Brain pericyte (primary cell): Measurements from ENCODE around the gene LPXN.

Experiments used
- DNase-seq: peaks from one replicate; pipeline ENCODE4 v3.0.0-alpha.2; 2012; ENCODE audit warnings: low read depth, low spot score

LPXN gene

DNA sequence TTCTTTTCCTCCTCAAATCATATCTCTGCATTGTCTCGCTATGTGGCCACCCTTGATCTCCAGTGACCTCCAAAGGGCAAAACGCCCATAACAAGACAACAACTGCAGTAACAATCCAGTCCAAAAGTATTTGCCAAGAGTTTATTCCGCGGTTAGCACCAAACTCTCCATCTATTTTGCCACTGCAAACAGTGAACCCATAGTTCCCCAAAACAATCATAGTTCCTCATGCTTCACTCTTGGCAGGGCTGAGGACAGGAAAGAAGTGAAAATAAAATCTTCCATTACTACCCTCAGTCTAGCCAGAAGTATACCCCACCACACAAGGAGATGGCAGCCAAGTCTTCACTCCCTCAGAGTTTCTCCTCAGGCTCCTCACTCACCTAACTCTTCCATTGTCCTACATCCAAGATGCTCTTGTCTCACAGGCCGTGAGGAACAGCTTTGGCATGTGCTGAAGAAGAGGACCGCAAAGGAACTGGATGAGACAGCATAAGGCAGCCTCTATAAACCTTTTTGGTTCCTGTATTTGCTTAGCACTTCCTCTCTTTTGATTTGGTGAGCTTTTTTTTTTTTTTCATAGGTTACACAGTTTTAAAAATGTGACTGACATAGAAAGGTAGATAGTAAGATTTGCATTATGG, at the start of gene LPXN:
Gene LPXN, minus strand, starts transcription at position 480 of the 644 bp plus-strand sequence. Its CDS starts 84 bp downstream, at position 396.
- no peak for DNase-seq

DNA sequence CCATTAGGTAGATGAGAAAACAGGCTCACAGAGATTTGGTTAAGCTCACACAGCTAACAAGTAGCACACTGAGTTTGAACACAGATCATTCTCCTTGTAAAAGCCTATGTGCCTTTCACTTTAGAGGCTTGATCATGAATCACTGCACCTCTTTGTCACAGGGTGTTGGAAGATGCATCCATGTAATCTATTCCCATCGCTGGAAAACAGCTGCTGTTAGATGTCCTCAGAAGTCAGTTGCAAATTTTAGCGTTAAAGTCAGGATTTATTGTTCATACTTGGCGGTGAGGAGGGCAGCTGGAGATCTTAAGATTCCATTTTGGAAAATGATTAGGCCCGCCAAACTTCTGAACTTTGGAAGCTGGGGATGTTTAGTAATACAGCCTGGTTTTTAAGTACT, 49.4 kb upstream of the LPXN start:
- DNase-seq = no peak

DNA sequence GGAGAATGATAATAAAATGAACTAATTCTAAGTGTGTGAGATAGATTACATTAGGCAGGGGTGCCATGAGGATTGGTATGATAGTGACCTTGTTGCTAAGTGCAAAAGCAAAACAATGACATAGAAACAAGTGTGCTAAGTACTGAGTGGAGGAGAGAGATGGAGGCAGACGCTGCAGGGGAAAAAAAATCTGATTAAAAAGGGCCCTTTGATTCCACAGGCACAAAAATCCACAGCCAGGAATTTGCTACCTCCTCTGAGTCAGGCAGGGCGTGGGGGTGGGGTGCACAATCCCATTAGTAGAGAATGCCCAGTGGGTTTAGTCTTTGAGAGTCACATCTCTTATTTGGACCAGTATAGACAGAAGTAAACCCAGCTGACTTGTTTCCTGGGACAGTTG, 46.7 kb upstream of the LPXN start, which contains the start of gene CNTF:
Gene CNTF, plus strand, starts transcription at position 322 of the 400 bp plus-strand sequence. CDS start 88 bp downstream, outside the sequence.
- DNase-seq = no peak

GRCh38 chr11:58621586-58622262, 46.1 kb upstream of the LPXN start:
- no peak for DNase-seq

- no peak for DNase-seq
These were observed 42.4 kb upstream of the LPXN start for GRCh38 chr11:58617976-58618557.

DNA sequence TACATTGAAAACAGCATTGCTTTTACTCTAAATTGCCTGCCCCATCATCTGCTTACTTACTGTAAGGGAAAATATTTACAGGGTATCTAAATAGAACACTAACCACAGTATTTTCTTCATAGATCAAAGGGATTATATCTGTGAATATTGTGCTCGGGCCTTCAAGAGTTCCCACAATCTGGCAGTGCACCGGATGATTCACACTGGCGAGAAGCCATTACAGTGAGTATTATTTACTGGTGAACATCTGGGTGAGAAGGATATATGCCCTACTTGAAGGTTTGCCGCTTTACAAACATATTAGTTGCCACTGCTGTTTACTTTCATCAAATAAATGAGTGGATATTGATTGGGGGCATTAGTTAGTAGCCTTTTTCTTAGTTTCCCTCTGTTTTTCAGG, 40.9 kb upstream of the LPXN start:
- no peak for DNase-seq

- no peak for DNase-seq
These were observed 39.9 kb upstream of the LPXN start for GRCh38 chr11:58615559-58615958.

GRCh38 chr11:58613228-58613627, 37.6 kb upstream of the LPXN start:
- DNase-seq = no peak

DNA sequence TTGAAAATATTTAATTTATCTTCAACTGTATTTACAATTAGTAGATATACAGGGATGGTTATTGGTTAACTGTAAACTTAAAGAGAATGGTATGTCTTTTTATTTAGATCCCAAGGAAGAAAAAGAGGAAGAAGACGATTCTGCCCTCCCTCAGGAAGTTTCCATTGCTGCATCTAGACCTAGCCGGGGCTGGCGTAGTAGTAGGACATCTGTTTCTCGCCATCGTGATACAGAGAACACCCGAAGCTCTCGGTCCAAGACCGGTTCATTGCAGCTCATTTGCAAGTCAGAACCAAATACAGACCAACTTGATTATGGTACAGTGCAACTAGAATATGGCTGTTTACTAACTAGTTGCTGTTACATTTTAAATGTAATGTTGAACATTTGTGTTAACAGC, 34.1 kb upstream of the LPXN start:
- DNase-seq = no peak

- DNase-seq = no peak
These were observed 32.7 kb upstream of the LPXN start for GRCh38 chr11:58608331-58608730.

DNA sequence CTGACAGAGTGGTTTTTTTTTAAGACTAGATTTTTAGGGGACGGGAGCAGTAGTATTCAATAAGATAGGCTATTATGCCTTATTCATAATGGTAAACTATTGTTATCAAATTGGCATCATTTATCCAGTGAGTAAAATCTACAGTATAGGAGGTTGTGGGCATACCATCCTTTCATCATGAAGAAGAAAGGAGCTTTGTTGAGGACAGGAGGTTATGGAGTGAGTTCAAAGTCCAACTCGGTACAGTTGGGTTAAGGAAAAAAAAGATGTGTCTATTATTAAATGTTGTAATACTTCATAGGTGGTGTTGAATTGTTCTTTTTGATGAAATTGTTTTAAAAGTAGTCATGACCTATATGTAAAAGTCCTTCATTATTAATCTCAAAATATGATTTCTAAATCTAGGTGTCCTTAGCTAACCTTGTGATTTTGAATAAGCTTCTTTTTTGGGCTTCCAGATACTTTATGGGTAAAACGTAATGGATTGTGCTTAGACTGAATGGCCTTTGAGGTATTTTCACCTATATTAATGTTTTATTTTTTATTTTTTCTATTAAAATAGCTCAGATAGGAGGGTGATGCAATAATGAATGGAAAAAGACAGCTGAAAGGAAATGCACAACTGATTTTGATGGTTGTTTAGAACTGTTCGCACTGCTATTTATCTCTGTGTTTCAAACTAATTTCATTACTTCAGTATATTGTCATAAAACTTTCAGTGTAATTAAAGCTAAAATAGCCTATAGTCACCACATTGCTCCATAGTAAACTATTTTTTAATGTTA, 31.5 kb upstream of the LPXN start:
- DNase-seq = no peak

DNA sequence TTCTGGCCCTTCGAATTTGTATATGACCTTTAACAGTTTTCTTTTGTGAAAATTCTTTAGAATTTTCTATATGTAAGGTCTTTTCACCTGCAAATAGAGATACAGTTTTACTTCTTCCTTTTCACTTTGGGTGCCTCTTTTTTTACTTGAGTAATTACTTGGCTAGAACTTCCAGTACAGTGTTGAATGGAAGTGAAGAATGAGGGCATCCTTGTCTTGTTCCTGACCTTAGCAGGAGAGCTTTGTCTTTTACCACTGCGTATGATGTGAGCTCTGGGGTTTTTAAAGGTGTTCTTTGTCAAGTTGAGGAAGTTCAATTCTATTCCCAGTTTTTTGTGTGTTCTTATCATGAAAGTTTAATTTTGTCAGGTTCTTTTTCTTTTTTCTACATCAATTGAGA, 24.9 kb upstream of the LPXN start:
- no peak for DNase-seq

- no peak for DNase-seq
These were observed 22.0 kb upstream of the LPXN start for GRCh38 chr11:58597486-58598144.

DNA sequence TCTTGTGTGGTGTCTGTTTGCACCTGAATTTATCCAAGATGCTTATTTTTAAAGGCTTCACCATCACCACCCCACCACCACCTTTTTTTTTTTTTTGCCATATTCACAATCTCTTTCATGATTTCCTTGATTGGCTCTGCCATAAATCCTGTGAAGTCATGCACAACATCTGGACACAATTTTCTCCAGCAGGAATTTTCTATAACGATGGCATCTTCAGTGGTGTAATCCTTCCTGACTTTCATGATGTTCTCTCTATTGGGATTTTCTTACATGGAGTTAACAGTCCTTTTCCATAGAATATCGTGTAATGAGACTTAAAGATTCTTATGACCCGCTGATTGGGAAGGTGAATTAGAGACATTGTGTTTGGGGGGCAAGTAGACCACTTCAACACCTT, 21.0 kb upstream of the LPXN start:
- DNase-seq = no peak

DNA sequence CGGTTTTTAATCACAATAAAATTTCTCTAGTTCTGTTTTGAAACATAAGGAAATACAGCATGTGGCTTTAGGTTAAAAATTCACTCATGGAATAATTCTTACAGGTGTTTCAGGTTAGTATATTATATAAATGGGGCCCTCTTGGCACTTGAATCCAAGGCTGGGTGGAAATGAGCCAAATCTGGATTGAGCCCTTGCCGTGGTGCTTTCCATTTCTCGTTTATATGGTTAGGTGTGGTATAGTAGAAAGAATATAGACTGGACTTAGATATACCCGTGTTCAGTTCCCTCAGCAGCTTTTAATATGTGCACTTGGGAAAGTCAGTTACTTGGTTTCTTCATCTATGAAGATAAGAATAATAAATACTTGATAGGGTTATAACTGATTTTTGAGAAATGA, 19.2 kb upstream of the LPXN start:
- DNase-seq = no peak

GRCh38 chr11:58592760-58593472, 17.3 kb upstream of the LPXN start:
- DNase-seq = no peak

- no peak for DNase-seq
These were observed 16.0 kb upstream of the LPXN start for GRCh38 chr11:58591659-58592058.

DNA sequence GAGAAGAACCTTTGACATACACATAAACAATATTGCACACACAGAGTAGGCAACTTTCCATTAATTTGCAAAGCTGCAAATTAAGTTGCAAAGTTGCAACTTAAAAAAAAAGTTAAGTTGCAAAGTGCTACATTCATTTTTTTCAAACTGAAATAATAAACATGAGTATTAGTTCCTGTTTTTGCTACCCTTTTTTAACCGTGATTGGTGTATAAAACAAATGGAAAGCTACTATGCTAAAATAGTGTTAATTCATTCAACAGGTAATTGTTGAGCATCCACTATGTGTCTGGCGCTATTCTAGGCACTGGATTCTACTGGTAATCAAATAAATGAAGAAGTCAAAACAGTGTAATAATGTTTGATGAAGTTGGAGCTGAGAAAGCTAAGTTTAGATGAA, 11.3 kb upstream of the LPXN start:
- DNase-seq = no peak

GRCh38 chr11:58582437-58582836, 6.8 kb upstream of the LPXN start:
- DNase-seq = no peak

GRCh38 chr11:58580311-58580710, 4.7 kb upstream of the LPXN start:
- no peak for DNase-seq
